Activated CD4-positive, alpha-beta T cell treated with anti-CD3 and anti-CD28 coated beads, Interleukin-2, amount 10 ng/mL, durations not matched to agents 24 days and 14 days (primary cell): ENCODE results near the gene GAB2. TPM values are rescaled to one million over a fixed set of nuclear protein-coding genes. Genes with fewer than 3 reads are reported as not detected.

Experiments
- DNase-seq: peaks from one replicate; pipeline ENCODE4 v3.0.0; 2022
- H3K27ac Mint-ChIP-seq: one replicate; pipeline ENCODE4 v1.8.0; 2022; ENCODE audit warnings: mild to moderate bottlenecking, mixed read lengths
- H3K27me3 Mint-ChIP-seq: one replicate; pipeline ENCODE4 v1.8.0; 2022; ENCODE audit warnings: mixed read lengths
- H3K36me3 Mint-ChIP-seq: one replicate; pipeline ENCODE4 v1.8.0; 2022; ENCODE audit warnings: low read depth, mild to moderate bottlenecking, mixed read lengths
- H3K4me1 Mint-ChIP-seq: one replicate; pipeline ENCODE4 v1.8.0; 2021; ENCODE audit warnings: mixed read lengths
- H3K4me3 Mint-ChIP-seq: one replicate; pipeline ENCODE4 v1.8.0; 2022; ENCODE audit warnings: mild to moderate bottlenecking, moderate library complexity, mixed read lengths
- H3K9me3 Mint-ChIP-seq: one replicate; pipeline ENCODE4 v1.8.0; 2021; ENCODE audit warnings: mixed read lengths
- intact Hi-C: fragments of 100-400 bp; cut with micrococcal nuclease; formaldehyde crosslinking; loops from one replicate; pipeline ENCODE4 v1.15.1; 2023
- total RNA-seq: library from RNA; stranded (reverse); gene quantifications from 2 replicates; pipeline ENCODE4 v1.2.3, GENCODE V29; 2022

The GAB2 gene
- total RNA-seq, 1 donor from 2014 or later, result 16.1 TPM

GRCh38 chr11:78205691-78206090 is 211.9 kb downstream of the GAB2 start:
- H3K27ac Mint-ChIP-seq, result no peak overlapping the region
- H3K4me3 Mint-ChIP-seq, result no peak overlapping the region
- DNase-seq, result no peak
- H3K27me3 Mint-ChIP-seq, result no peaks in the 10 kb centered on the region
- intact Hi-C loops, result no loop called here
- no peaks in the 10 kb centered on the region for H3K9me3 Mint-ChIP-seq
- peaks cover 52% of the 10 kb centered on the region for H3K36me3 Mint-ChIP-seq
- peaks cover 37% of the 10 kb centered on the region for H3K4me1 Mint-ChIP-seq

- DNase-seq, result no peak
- no peaks in the 10 kb centered on the region for H3K27me3 Mint-ChIP-seq
- no peaks in the 10 kb centered on the region for H3K9me3 Mint-ChIP-seq
- H3K36me3 Mint-ChIP-seq, result peaks cover 47% of the 10 kb centered on the region
- intact Hi-C loops, result no loop called here
- H3K27ac Mint-ChIP-seq, result peak overlapping the region; percentile 31
- peaks cover 37% of the 10 kb centered on the region for H3K4me1 Mint-ChIP-seq
- H3K4me3 Mint-ChIP-seq, result no peak overlapping the region
Measured at GRCh38 chr11:78205256-78205655, 212.4 kb downstream of the GAB2 start.

DNA sequence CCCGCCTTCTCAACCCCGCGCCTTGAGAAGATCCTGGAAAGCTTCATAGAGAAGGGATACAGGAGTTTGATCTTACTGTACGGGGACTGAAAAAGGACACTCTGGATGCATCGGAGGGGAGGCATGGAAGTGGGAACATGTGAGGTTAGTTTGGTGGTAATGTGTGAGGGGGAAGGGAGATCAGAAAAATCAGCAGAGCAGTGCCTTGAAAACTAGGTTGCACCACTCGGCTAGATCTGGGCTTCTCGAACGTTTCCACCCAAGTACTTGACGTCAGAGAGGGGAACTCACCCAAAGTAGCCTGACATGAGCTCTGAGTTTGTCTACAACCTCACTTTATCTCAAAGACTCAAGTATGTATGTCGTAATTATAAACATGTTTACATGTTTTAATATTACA is 214.4 kb downstream of the GAB2 start:
- peak overlapping the region; percentile 95 for H3K27ac Mint-ChIP-seq
- intact Hi-C loops, result loop anchor here (2.0 kb wide), 2 partner anchors 14 to 24 kb away; partner anchors contain the start of genes KCTD21 and USP35

DNA sequence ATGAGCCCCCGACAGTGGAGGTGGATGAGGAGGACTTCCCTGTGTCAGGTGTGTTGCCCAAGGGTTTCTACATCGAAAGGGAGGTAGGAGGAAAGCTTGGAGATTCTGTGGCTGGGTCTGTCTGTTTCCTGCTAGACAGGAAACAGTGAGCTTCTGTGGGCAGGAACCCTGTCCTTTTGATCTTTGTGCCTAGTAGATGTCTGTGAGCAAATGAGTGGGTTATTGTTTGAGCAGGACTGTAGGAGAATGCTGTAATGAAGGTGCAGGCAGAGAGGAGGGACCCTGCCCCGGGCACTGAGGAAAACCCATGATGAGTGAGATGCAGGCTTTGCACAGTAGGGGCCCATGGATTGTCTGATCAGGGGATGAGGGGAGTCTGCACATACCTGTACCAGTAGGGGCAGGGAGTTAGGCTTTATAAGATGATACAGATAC is 214.9 kb downstream of the GAB2 start:
- H3K36me3 Mint-ChIP-seq, result peaks cover 38% of the 10 kb centered on the region
- peak overlapping the region; percentile 81 for H3K4me3 Mint-ChIP-seq
- intact Hi-C loops, result loop anchor here (1.0 to 2.0 kb wide), 3 partner anchors 8 to 24 kb away; partner anchors contain the start of genes KCTD21 and USP35
- no peaks in the 10 kb centered on the region for H3K27me3 Mint-ChIP-seq
- peak overlapping the region; percentile 95 for H3K27ac Mint-ChIP-seq
- no peaks in the 10 kb centered on the region for H3K9me3 Mint-ChIP-seq
- peak; percentile 88 for DNase-seq
- H3K4me1 Mint-ChIP-seq, result peaks cover 43% of the 10 kb centered on the region

More for the DNA sequence above, 214.4 kb downstream of the GAB2 start:
- Mint-ChIP-seq H3K27me3 (no peaks in the 10 kb centered on the region), H3K4me1 (peaks cover 43% of the 10 kb centered on the region), H3K36me3 (peaks cover 38% of the 10 kb centered on the region), H3K9me3 (no peaks in the 10 kb centered on the region), H3K4me3 (peak overlapping the region; percentile 81)
- DNase-seq, result peak; percentile 84

DNA sequence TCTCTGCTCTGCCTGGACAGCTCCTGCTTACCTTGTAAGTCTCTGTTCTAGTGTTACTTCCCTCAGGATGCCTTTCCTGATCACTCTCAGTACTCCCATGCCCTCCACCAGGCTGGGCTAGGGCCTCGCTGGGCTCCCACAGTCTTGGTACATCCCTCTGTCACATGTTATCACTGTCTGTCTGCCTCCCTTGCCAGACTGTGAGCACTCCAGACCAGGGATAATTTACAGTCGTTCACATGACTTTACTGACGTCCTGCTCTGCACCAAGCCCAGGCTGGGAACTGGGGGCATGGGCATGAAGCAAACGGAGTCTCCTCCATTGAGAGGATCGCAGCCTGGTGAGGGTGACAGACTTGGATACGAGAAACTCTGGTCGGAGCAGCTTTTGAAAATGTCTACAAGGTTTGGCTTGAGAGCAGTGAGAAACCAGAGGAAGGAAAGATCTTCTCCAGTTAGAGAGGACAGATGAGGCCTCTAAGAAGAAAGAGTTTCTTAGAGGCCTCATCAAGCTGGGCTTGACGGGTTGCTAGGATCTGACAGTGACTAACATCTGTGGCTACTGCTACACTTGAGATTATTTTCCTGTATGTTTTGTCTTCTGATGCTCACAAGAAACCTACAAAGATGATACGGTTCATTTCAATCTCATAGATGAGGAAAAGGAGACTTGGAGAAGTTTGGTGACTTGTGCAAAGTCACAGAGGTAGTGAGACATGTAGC is 216.4 kb downstream of the GAB2 start:
- peak overlapping the region; percentile 54 for H3K4me3 Mint-ChIP-seq
- H3K4me1 Mint-ChIP-seq, result peaks cover 41% of the 10 kb centered on the region
- intact Hi-C loops, result no loop called here

DNA sequence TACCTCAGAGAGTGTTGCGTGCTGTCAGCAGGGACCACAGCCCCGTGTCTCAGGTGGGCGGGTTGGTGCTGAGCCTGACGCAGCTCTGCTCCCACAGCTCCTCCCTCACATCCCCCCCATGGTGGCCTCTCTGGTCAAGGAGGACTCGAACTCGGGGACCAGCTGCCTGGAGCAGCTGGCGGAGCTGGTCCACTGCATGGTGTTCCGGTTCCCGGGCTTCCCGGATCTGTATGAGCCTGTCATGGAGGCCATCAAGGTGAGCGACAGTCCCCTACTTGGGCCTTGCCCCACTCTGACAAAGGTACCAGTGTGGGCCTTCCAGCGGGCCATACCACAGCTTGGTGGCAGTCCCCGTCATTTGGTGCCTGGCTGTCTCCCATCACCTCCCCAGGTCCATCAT is 217.1 kb downstream of the GAB2 start:
- H3K4me3 Mint-ChIP-seq, result no peak overlapping the region
- no peaks in the 10 kb centered on the region for H3K27me3 Mint-ChIP-seq
- H3K9me3 Mint-ChIP-seq, result no peaks in the 10 kb centered on the region
- peaks cover 38% of the 10 kb centered on the region for H3K4me1 Mint-ChIP-seq
- DNase-seq, result no peak
- intact Hi-C loops, result no loop called here
- H3K36me3 Mint-ChIP-seq, result peaks cover 32% of the 10 kb centered on the region
- H3K27ac Mint-ChIP-seq, result peak overlapping the region; percentile 84

More for the DNA sequence above, 216.4 kb downstream of the GAB2 start:
- no peak for DNase-seq
- Mint-ChIP-seq H3K36me3 (peaks cover 31% of the 10 kb centered on the region), H3K27ac (peak overlapping the region; percentile 84), H3K9me3 (no peaks in the 10 kb centered on the region), H3K27me3 (no peaks in the 10 kb centered on the region)

DNA sequence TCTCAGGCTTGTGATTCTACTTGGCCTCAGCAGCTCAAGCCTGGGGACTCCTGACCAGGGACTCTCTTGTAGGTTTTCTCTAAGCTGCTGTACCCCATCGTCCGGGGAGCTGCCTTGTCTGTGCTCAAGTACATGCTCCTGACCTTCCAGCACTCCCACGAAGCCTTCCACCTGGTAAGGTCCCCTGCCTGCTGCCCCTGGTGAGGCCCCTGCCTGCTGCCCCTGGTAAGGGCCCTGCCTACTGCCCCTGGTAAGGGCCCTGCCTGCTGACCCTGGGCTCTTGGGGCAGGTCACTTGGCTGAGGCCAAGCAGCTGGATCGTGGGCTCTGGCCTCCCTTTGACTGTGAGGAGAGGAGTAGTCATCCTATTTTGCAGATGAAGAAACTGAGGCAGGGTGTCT is 217.6 kb downstream of the GAB2 start:
- H3K27me3 Mint-ChIP-seq, result no peaks in the 10 kb centered on the region
- H3K27ac Mint-ChIP-seq, result no peak overlapping the region
- DNase-seq, result no peak
- no peaks in the 10 kb centered on the region for H3K9me3 Mint-ChIP-seq
- H3K4me3 Mint-ChIP-seq, result no peak overlapping the region
- peaks cover 43% of the 10 kb centered on the region for H3K4me1 Mint-ChIP-seq
- H3K36me3 Mint-ChIP-seq, result peaks cover 31% of the 10 kb centered on the region
- intact Hi-C loops, result no loop called here

DNA sequence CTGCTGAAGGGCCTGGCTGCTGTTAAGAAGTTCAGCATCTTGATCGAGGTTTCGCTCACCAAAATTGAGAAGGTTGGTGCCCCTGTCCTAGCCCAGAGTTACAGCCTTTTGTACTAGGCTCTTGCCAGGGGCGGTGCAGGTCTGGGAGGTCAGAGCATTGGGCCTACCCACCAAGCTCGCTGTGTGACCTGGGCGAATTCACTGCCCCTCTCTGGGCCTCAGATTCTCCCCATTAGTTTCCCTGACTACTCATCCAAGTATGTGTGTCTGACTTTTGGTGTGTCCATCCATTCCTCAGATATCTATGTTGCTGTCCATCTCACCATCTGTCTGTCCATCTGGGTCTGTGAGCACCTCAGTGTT is 218.0 kb downstream of the GAB2 start:
- Mint-ChIP-seq H3K36me3 (peaks cover 30% of the 10 kb centered on the region), H3K4me3 (no peak overlapping the region), H3K27me3 (no peaks in the 10 kb centered on the region), H3K4me1 (peaks cover 45% of the 10 kb centered on the region), H3K9me3 (no peaks in the 10 kb centered on the region), H3K27ac (no peak overlapping the region)
- DNase-seq, result no peak
- intact Hi-C loops, result no loop called here

GRCh38 chr11:78199015-78199652 is 218.5 kb downstream of the GAB2 start:
- Mint-ChIP-seq H3K9me3 (no peaks in the 10 kb centered on the region), H3K27me3 (no peaks in the 10 kb centered on the region), H3K4me3 (no peak overlapping the region), H3K27ac (no peak overlapping the region), H3K36me3 (peaks cover 29% of the 10 kb centered on the region), H3K4me1 (peaks cover 45% of the 10 kb centered on the region)
- intact Hi-C loops, result no loop called here
- DNase-seq, result no peak

GRCh38 chr11:78197816-78198215 is 219.8 kb downstream of the GAB2 start:
- no peak overlapping the region for H3K4me3 Mint-ChIP-seq
- H3K27ac Mint-ChIP-seq, result no peak overlapping the region
- H3K27me3 Mint-ChIP-seq, result no peaks in the 10 kb centered on the region
- DNase-seq, result no peak
- no peaks in the 10 kb centered on the region for H3K9me3 Mint-ChIP-seq
- intact Hi-C loops, result no loop called here
- H3K36me3 Mint-ChIP-seq, result peaks cover 33% of the 10 kb centered on the region
- peaks cover 51% of the 10 kb centered on the region for H3K4me1 Mint-ChIP-seq

DNA sequence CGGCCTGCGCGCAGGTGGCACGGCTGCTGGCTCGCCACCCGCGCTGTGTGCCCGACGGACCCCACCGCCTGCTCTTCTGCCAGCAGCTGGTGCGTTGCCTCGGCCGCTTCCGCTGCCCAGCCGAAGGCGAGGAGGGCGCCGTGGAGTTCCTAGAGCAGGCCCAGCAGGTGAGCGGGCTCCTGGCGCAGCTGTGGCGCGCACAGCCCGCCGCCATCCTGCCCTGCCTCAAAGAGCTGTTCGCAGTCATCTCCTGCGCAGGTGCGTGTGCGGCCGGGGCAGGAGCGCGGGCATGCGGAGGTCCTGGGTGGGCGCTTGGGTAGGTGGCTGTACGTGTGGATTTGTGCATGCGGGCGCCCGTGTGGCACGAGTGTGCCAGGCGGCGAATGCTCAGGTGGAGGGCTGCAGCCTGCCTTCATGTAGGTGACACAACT is 220.9 kb downstream of the GAB2 start:
- H3K9me3 Mint-ChIP-seq, result no peaks in the 10 kb centered on the region
- H3K27me3 Mint-ChIP-seq, result no peaks in the 10 kb centered on the region
- H3K4me3 Mint-ChIP-seq, result no peak overlapping the region
- intact Hi-C loops, result no loop called here
- H3K36me3 Mint-ChIP-seq, result peaks cover 31% of the 10 kb centered on the region
- no peak overlapping the region for H3K27ac Mint-ChIP-seq
- H3K4me1 Mint-ChIP-seq, result peaks cover 47% of the 10 kb centered on the region
- DNase-seq, result no peak

DNA sequence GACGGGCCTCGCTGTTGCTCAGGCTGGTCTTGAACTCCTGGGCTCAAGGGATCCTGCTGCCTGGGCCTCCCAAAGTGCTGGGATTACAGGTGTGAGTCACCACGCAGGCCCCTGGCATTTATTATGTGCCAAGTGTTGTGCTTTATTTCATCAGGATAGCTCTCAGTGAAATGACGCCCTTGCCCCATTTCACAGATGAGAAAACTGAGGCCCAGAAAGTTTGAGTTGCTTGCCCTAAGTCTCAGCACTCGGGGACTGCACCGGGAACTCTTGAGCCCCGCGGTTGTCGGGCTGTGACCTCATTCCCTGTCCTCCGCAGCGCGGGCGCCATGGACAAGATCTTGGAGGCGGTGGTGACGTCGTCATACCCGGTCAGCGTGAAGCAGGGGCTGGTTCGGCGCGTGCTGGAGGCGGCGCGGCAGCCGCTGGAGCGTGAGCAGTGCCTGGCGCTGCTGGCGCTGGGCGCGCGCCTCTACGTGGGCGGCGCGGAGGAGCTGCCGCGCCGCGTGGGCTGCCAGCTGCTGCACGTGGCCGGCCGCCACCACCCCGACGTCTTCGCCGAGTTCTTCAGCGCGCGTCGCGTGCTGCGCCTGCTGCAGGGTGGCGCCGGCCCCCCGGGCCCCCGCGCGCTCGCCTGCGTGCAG is 221.6 kb downstream of the GAB2 start:
- Mint-ChIP-seq H3K27me3 (no peaks in the 10 kb centered on the region), H3K9me3 (no peaks in the 10 kb centered on the region), H3K4me1 (peaks cover 46% of the 10 kb centered on the region), H3K27ac (no peak overlapping the region), H3K36me3 (peaks cover 25% of the 10 kb centered on the region), H3K4me3 (no peak overlapping the region)
- no peak for DNase-seq
- intact Hi-C loops, result no loop called here

DNA sequence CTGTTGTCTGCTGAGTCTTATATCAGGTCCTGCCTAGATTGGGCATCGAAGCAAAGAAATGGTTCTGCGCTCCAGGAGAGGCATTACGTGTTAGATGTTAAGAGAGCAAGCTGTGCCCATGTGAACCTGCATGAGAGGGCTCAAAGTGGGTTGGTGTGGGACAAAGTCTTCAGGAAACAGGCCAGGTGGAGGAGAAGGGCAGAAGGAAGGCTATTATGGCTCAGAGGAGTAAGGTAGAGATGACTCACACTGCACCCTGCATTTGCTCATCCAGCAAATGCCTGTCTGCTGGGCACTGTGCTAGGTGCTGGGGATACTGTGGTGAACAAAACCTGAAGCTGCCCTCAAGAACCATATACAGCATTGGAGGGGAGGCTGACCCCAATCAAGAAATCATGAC is 223.1 kb downstream of the GAB2 start:
- Mint-ChIP-seq H3K36me3 (peaks cover 25% of the 10 kb centered on the region), H3K27me3 (no peaks in the 10 kb centered on the region), H3K4me1 (peaks cover 58% of the 10 kb centered on the region), H3K27ac (peak overlapping the region; percentile 58), H3K9me3 (no peaks in the 10 kb centered on the region), H3K4me3 (no peak overlapping the region)
- DNase-seq, result no peak
- intact Hi-C loops, result loop anchor here (1.0 kb wide), 1 partner anchor 8 kb away; no protein-coding TSS in a partner anchor

DNA sequence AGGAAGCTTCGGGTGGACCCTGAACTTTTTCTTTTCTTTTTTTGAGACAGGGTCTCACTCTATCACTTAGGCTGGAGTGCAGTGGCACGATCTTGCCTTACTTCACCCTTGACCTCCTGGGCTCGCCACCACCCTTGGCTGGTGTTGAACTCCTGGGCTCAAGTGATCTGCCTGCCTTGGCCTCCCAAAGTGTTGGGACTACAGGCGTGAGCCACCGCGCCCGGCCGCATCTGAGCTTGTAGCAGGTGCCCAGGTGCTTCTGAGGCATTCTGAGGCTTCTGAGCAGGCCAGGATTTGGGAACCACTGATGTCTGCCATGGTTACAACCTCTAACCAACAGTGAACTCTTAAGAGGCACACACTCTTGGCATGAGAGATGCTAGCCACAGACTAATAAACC is 223.8 kb downstream of the GAB2 start:
- DNase-seq, result no peak
- Mint-ChIP-seq H3K27me3 (no peaks in the 10 kb centered on the region), H3K4me3 (no peak overlapping the region), H3K9me3 (no peaks in the 10 kb centered on the region), H3K36me3 (peaks cover 24% of the 10 kb centered on the region), H3K27ac (peak overlapping the region; percentile 70), H3K4me1 (peaks cover 60% of the 10 kb centered on the region)
- intact Hi-C loops, result loop anchor here (1.0 kb wide), 1 partner anchor 8 kb away; no protein-coding TSS in a partner anchor
